OCI-LY1 (cell line): ENCODE results near the gene NR6A1.

Source experiments
- H2AFZ ChIP-seq: fragments of 200-600 bp; sonication (generic), shearing (Covaris generic); 2 replicates; pipeline ENCODE4 v1.6.0; 2014; ENCODE audit warnings: antibody characterized with exemption, mild to moderate bottlenecking, low read length
- H3F3A ChIP-seq: fragments of 200-600 bp; sonication (generic), shearing (Covaris generic); 2 replicates; pipeline ENCODE4 v1.6.0; 2014; ENCODE audit warnings: mild to moderate bottlenecking, antibody characterized with exemption, low read length, moderate library complexity; ENCODE audit not compliant: insufficient read depth
- H3K27ac ChIP-seq: fragments of 200-600 bp; sonication (generic); 2 replicates; pipeline ENCODE4 v1.5.1; 2014; ENCODE audit warnings: low read length, mixed run types, mild to moderate bottlenecking, low read depth; ENCODE audit not compliant: poor library complexity, severe bottlenecking
- H3K27me3 ChIP-seq: fragments of 200-600 bp; sonication (generic); 2 replicates; pipeline ENCODE4 v1.6.0; 2014; ENCODE audit warnings: antibody characterized with exemption, mild to moderate bottlenecking, low read length, moderate library complexity; ENCODE audit not compliant: insufficient read depth
- H3K36me3 ChIP-seq: fragments of 200-600 bp; sonication (generic); 2 replicates; pipeline ENCODE4 v1.6.1; 2014; ENCODE audit warnings: mild to moderate bottlenecking, antibody characterized with exemption, low read length, moderate library complexity, mixed read lengths; ENCODE audit not compliant: insufficient read depth
- H3K4me1 ChIP-seq: fragments of 200-600 bp; sonication (generic); 2 replicates; pipeline ENCODE4 v1.5.1; 2014; ENCODE audit warnings: mild to moderate bottlenecking, low read length, moderate library complexity; ENCODE audit not compliant: insufficient read depth, severe bottlenecking
- H3K4me2 ChIP-seq: fragments of 200-600 bp; sonication (generic), shearing (Covaris generic); 2 replicates; pipeline ENCODE4 v1.6.1; 2014; ENCODE audit warnings: low read length
- H3K4me3 ChIP-seq: fragments of 200-600 bp; sonication (generic); 2 replicates; pipeline ENCODE4 v1.5.1; 2014; ENCODE audit warnings: low read length, low read depth, mild to moderate bottlenecking, mixed read lengths; ENCODE audit not compliant: poor library complexity, severe bottlenecking
- H3K79me2 ChIP-seq: fragments of 200-600 bp; shearing (Covaris generic); 2 replicates; pipeline ENCODE4 v1.6.1; 2016; ENCODE audit warnings: mixed run types, low read length, mixed read lengths; ENCODE audit not compliant: insufficient read depth
- H3K9ac ChIP-seq: fragments of 200-600 bp; sonication (generic), shearing (Covaris generic); 2 replicates; pipeline ENCODE4 v1.6.1; 2014; ENCODE audit warnings: mild to moderate bottlenecking, low read length, mixed read lengths
- H3K9me2 ChIP-seq: fragments of 200-600 bp; sonication (generic), shearing (Covaris generic); 2 replicates; pipeline ENCODE4 v1.6.1; 2014; ENCODE audit warnings: low read depth, mild to moderate bottlenecking, low read length, mixed read lengths
- H3K9me3 ChIP-seq: fragments of 200-600 bp; shearing (Covaris generic); 2 replicates; pipeline ENCODE4 v1.6.1; 2014; ENCODE audit warnings: low read length, mixed read lengths
- H4K20me1 ChIP-seq: fragments of 200-600 bp; sonication (generic), shearing (Covaris generic); 2 replicates; pipeline ENCODE4 v1.6.0; 2016; ENCODE audit warnings: mild to moderate bottlenecking, low read length; ENCODE audit not compliant: insufficient read depth
- CTCF ChIP-seq: fragments of 200-600 bp; sonication (generic), shearing (Covaris generic); IDR thresholded peaks from 2 replicates; pipeline ENCODE4 v1.5.1; 2017; ENCODE audit warnings: mild to moderate bottlenecking, antibody characterized with exemption, low read length, moderate library complexity, mixed read lengths
- EZH2 ChIP-seq: fragments of 200-600 bp; sonication (generic), shearing (Covaris generic); IDR thresholded peaks from 2 replicates; pipeline ENCODE4 v1.8.0; 2017; ENCODE audit warnings: borderline replicate concordance, mixed run types, mild to moderate bottlenecking, antibody characterized with exemption, low read length, moderate library complexity, mixed read lengths

NR6A1 gene

GRCh38 chr9:124757616-124758015, 13.5 kb downstream of the NR6A1 start:
- H3K27me3 ChIP-seq = no peaks in the 10 kb centered on the region
- H3K9me3 ChIP-seq = no peaks in the 10 kb centered on the region
- H3F3A ChIP-seq = no peaks in the 10 kb centered on the region
- no peaks in the 10 kb centered on the region for H4K20me1 ChIP-seq
- H3K4me3 ChIP-seq = no peak overlapping the region
- H3K9ac ChIP-seq = no peak overlapping the region
- peaks cover 11% of the 10 kb centered on the region for H3K4me1 ChIP-seq
- H2AFZ ChIP-seq = no peak overlapping the region
- no peaks in the 10 kb centered on the region for H3K79me2 ChIP-seq
- no peaks in the 10 kb centered on the region for H3K9me2 ChIP-seq
- no peak overlapping the region for H3K27ac ChIP-seq
- TF ChIP-seq CTCF = no peak
- no peak for TF ChIP-seq EZH2
- no peaks in the 10 kb centered on the region for H3K36me3 ChIP-seq
- H3K4me2 ChIP-seq = no peak overlapping the region

- no peak overlapping the region for H3K4me2 ChIP-seq
- no peaks in the 10 kb centered on the region for H3K36me3 ChIP-seq
- no peaks in the 10 kb centered on the region for H3K9me3 ChIP-seq
- H4K20me1 ChIP-seq = no peaks in the 10 kb centered on the region
- H3K9me2 ChIP-seq = no peaks in the 10 kb centered on the region
- H3F3A ChIP-seq = no peaks in the 10 kb centered on the region
- no peak for TF ChIP-seq CTCF
- TF ChIP-seq EZH2 = no peak
- H3K27ac ChIP-seq = no peak overlapping the region
- no peak overlapping the region for H3K4me3 ChIP-seq
- H2AFZ ChIP-seq = no peak overlapping the region
- H3K79me2 ChIP-seq = no peaks in the 10 kb centered on the region
- H3K9ac ChIP-seq = no peak overlapping the region
- H3K27me3 ChIP-seq = no peaks in the 10 kb centered on the region
- peaks cover 6% of the 10 kb centered on the region for H3K4me1 ChIP-seq
Measured at GRCh38 chr9:124756011-124756410, 15.1 kb downstream of the NR6A1 start.

GRCh38 chr9:124755061-124755460, 16.1 kb downstream of the NR6A1 start:
- no peaks in the 10 kb centered on the region for H3K9me2 ChIP-seq
- no peak overlapping the region for H3K27ac ChIP-seq
- no peaks in the 10 kb centered on the region for H3K79me2 ChIP-seq
- H3K4me3 ChIP-seq = no peak overlapping the region
- H3K4me2 ChIP-seq = no peak overlapping the region
- no peaks in the 10 kb centered on the region for H3K36me3 ChIP-seq
- no peaks in the 10 kb centered on the region for H3K9me3 ChIP-seq
- H3K27me3 ChIP-seq = no peaks in the 10 kb centered on the region
- H4K20me1 ChIP-seq = no peaks in the 10 kb centered on the region
- no peak overlapping the region for H2AFZ ChIP-seq
- TF ChIP-seq EZH2 (no peak), CTCF (no peak)
- no peaks in the 10 kb centered on the region for H3F3A ChIP-seq
- no peak overlapping the region for H3K9ac ChIP-seq
- H3K4me1 ChIP-seq = peaks cover 6% of the 10 kb centered on the region
